Upper lobe of left lung (tissue), 4 donors: ENCODE measurements around the gene CD79A.

Source experiments
- CTCF ChIP-seq, 6 experiments: fragments of 450-650 bp in 4 of 6; fragments of 200-600 bp in 2 of 6; sonication (generic) in 2 of 6; IDR thresholded peaks; one replicate each; pipeline ENCODE4 v1.5.1; 2016 to 2019; ENCODE audit warnings: antibody characterized with exemption in 6 of 6
- EP300 ChIP-seq, 4 donors: sonication (generic); formaldehyde crosslinking; IDR thresholded peaks; one replicate each; pipeline ENCODE4 v1.5.1; 2017; ENCODE audit warnings: antibody characterized with exemption in 4 of 4, control low read depth in 2 of 4
- POLR2A ChIP-seq, 4 donors: fragments of 450-650 bp; IDR thresholded peaks; one replicate each; pipeline ENCODE4 v1.5.1; 2016 to 2017; ENCODE audit warnings: antibody characterized with exemption in 4 of 4, mild to moderate bottlenecking in 2 of 4
- POLR2AphosphoS5 ChIP-seq, 2 donors: sonication (generic); formaldehyde crosslinking; IDR thresholded peaks; one replicate each; pipeline ENCODE4 v1.5.1; 2017; ENCODE audit warnings: antibody characterized with exemption in 2 of 2

GRCh38 chr19:41912899-41913537, 35.9 kb downstream of the CD79A start:
- TF ChIP-seq CTCF (IDR thresholded peaks at IDR 0.05) (no peak), POLR2A (IDR thresholded peaks at IDR 0.05) (no peak), POLR2AphosphoS5 (IDR thresholded peaks at IDR 0.05) (no peak), EP300 (IDR thresholded peaks at IDR 0.05) (no peak)
